ENCODE results near the gene ADCY2.

Gene ADCY2

DNA sequence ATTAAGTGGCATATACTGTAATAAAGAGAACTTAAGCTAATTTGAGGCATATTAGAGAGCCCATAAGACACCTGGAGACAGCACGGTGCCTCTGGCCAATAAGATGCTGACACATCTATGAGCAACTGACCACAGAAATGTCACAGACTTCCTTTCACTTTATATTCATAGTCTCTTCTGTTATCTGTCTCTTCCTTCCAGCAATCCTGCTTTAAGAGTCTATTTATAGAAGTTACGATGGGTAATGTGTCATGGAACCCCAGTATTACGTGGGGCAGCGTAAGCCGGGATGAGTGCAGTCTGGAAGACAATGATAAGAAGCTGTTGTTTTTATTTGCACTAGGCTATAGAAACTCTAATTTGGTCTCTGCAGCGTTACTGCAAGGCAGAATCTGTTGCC lies 318.2 kb downstream of the ADCY2 start:
- H3K4me3 ChIP-seq (ENCODE audit: low read depth, low read length): no peak overlapping the region
- TF ChIP-seq, protein P1, sequence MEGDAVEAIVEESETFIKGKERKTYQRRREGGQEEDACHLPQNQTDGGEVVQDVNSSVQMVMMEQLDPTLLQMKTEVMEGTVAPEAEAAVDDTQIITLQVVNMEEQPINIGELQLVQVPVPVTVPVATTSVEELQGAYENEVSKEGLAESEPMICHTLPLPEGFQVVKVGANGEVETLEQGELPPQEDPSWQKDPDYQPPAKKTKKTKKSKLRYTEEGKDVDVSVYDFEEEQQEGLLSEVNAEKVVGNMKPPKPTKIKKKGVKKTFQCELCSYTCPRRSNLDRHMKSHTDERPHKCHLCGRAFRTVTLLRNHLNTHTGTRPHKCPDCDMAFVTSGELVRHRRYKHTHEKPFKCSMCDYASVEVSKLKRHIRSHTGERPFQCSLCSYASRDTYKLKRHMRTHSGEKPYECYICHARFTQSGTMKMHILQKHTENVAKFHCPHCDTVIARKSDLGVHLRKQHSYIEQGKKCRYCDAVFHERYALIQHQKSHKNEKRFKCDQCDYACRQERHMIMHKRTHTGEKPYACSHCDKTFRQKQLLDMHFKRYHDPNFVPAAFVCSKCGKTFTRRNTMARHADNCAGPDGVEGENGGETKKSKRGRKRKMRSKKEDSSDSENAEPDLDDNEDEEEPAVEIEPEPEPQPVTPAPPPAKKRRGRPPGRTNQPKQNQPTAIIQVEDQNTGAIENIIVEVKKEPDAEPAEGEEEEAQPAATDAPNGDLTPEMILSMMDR (IDR thresholded peaks at IDR 0.05; ENCODE audit: borderline replicate concordance, insufficient read depth, low read depth, low read length): no peak

DNA sequence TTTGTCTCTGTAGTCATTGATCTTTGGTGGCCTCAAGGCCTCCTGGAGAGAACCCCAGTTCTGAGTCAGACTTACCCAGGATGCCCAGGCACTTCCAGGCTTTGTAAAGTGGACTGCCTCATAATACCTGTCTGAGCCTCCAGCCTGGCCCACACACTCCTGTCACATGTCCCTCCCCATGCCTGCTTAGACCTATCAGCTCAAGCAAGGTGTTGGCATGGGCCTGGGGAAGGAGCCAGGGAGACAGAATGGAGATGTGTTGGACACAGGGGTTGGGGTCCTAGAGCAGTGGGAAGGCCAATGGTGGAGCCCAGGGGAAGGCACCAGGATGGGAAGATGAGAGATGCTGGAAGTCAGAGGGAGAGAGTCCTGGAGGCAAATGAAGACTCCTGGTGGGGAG lies 318.8 kb downstream of the ADCY2 start:
- TF ChIP-seq, protein P1 (IDR thresholded peaks at IDR 0.05; ENCODE audit: borderline replicate concordance, insufficient read depth, low read depth, low read length): no peak
- no peak overlapping the region for H3K4me3 ChIP-seq (ENCODE audit: low read depth, low read length)

DNA sequence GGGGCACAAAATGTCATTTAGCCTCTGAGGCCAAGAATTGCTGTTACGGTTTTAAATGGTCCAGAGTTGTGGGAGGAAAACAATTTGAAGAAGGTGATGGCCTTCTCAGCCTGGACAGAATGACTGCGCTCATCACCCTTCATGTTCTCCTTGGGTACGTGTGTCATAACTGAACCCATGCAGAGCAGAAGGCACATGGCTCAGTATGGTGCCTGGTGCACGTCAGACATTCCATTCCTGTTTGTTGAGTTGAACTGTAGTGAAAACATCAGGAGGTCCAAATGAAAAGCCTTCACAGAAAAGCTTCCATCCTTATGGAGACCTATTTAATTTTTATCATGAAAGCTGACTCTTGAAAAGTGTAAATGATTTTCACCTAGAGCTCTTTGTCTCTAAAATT lies 321.8 kb downstream of the ADCY2 start:
- TF ChIP-seq, protein P1 (IDR thresholded peaks at IDR 0.05; ENCODE audit: borderline replicate concordance, insufficient read depth, low read depth, low read length): no peak
- H3K4me3 ChIP-seq (ENCODE audit: low read depth, low read length): no peak overlapping the region

GRCh38 chr5:7728076-7728475 lies 332.1 kb downstream of the ADCY2 start:
- H3K4me3 ChIP-seq (ENCODE audit: low read depth, low read length): no peak overlapping the region
- TF ChIP-seq, protein P1 (IDR thresholded peaks at IDR 0.05; ENCODE audit: borderline replicate concordance, insufficient read depth, low read depth, low read length): no peak

GRCh38 chr5:7741415-7742065 lies 345.6 kb downstream of the ADCY2 start:
- TF ChIP-seq, protein P1 (IDR thresholded peaks at IDR 0.05; ENCODE audit: borderline replicate concordance, insufficient read depth, low read depth, low read length): no peak
- H3K4me3 ChIP-seq (ENCODE audit: low read depth, low read length): no peak overlapping the region

DNA sequence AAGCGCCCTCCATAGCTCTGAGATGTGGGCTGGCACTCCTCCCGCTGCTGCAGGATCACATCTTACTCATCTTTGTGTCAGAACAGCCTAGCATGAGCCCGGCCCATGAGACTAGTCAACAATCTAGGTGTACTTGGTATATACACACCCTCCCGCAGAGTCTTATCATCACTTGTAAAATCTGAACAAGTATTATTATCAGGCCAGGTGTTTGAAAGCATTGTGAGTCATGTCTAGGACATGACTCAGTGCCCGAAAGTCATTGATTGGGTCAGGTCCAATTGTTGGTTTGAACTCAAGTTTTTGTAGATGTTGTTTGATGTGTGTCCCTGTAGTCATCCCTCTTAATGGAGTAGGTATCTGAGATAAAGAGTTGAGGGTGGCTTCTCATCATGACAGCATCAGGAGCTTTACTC lies 346.3 kb downstream of the ADCY2 start:
- no peak overlapping the region for H3K4me3 ChIP-seq (ENCODE audit: low read depth, low read length)
- TF ChIP-seq, protein P1 (IDR thresholded peaks at IDR 0.05; ENCODE audit: borderline replicate concordance, insufficient read depth, low read depth, low read length): no peak

GRCh38 chr5:7745882-7746610 lies 350.1 kb downstream of the ADCY2 start:
- TF ChIP-seq, protein P1 (IDR thresholded peaks at IDR 0.05; ENCODE audit: borderline replicate concordance, insufficient read depth, low read depth, low read length): peak; percentile 68
- H3K4me3 ChIP-seq (ENCODE audit: low read depth, low read length): no peak overlapping the region
